ENCODE results near the gene CAND2. TPM values are rescaled to one million over a fixed set of nuclear protein-coding genes. Genes with fewer than 3 reads are reported as not detected.
"Not testable (repeated sequence)": the region's sequence is repeated elsewhere in the genome, so short reads cannot be mapped to it uniquely, and the experiment has no call there.

The CAND2 gene
- total RNA-seq, 1 experiment from 2014 or later, result not detected

DNA sequence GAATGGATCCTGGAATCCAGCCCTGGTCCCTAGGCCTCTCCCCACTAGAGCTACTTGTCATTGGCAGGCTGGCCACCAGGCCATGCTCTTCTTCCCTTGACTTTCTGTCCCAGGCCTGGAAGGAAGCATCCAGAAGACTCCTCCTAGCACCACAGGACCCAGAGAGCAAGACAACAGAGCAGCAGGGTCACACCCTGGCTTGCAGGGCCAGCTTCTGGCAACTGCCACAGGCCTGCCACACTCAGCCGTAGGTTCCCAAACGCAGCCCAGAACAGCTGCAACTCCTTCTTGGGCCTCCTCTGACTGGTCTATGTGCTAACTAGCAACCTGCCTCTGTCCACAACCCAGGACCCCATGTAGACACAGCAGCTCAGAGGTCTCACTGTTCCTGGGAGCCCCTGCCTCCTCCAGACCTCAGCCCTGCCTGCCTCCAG lies 81.7 kb downstream of the CAND2 start:
- Mint-ChIP-seq H3K36me3 (ENCODE audit: insufficient read depth, unreplicated experiment) (no peaks in the 10 kb centered on the region), H3K27ac (ENCODE audit: unreplicated experiment) (no peak overlapping the region), H3K4me1 (ENCODE audit: low read depth, unreplicated experiment) (peaks cover 9% of the 10 kb centered on the region), H3K4me3 (ENCODE audit: low read depth, unreplicated experiment) (no peak overlapping the region), H3K9me3 (ENCODE audit: low read depth, unreplicated experiment) (no peaks in the 10 kb centered on the region), H3K27me3 (ENCODE audit: unreplicated experiment) (peaks cover 47% of the 10 kb centered on the region)
- intact Hi-C loops (cut with micrococcal nuclease; ENCODE audit: unreplicated experiment), result no loop called here
- CTCF ChIA-PET, result interaction anchor here (1.9 kb wide), 1 partner anchor 13 kb away, joined by 4 read pairs; no protein-coding TSS in a partner anchor
- no TSS peak for BruUV-seq (replicated peaks)
- no peak for DNase-seq
- TF ChIP-seq, protein P1, sequence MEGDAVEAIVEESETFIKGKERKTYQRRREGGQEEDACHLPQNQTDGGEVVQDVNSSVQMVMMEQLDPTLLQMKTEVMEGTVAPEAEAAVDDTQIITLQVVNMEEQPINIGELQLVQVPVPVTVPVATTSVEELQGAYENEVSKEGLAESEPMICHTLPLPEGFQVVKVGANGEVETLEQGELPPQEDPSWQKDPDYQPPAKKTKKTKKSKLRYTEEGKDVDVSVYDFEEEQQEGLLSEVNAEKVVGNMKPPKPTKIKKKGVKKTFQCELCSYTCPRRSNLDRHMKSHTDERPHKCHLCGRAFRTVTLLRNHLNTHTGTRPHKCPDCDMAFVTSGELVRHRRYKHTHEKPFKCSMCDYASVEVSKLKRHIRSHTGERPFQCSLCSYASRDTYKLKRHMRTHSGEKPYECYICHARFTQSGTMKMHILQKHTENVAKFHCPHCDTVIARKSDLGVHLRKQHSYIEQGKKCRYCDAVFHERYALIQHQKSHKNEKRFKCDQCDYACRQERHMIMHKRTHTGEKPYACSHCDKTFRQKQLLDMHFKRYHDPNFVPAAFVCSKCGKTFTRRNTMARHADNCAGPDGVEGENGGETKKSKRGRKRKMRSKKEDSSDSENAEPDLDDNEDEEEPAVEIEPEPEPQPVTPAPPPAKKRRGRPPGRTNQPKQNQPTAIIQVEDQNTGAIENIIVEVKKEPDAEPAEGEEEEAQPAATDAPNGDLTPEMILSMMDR (IDR thresholded peaks at IDR 0.05; ENCODE audit: unreplicated experiment), result no peak

DNA sequence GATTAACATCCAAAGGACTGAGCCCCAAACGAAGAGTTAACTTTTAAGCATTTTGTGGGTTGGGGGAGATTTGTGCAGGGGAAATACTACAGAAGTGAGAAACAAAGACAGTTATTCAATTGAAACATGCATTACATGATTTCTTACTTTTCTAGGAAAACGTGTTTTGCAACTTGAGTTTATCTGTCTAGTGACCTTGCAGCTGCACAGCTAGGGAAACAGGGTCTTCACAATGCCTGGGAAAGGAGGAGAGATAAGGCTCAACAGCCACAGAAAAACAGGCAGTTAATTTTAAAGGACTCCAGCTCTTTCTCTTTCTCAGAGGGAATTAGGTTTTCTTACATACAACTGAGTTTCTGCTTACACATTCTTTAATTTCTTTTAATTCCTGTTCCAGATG lies 82.3 kb downstream of the CAND2 start:
- BruUV-seq (replicated peaks); H3K36me3 Mint-ChIP-seq (ENCODE audit: insufficient read depth, unreplicated experiment); H3K9me3 Mint-ChIP-seq (ENCODE audit: low read depth, unreplicated experiment); intact Hi-C loops (cut with micrococcal nuclease; ENCODE audit: unreplicated experiment); H3K4me3 Mint-ChIP-seq (ENCODE audit: low read depth, unreplicated experiment); H3K27ac Mint-ChIP-seq (ENCODE audit: unreplicated experiment); H3K4me1 Mint-ChIP-seq (ENCODE audit: low read depth, unreplicated experiment); DNase-seq: not testable (repeated sequence)
- H3K27me3 Mint-ChIP-seq (ENCODE audit: unreplicated experiment), result peaks cover 41% of the 10 kb centered on the region
- CTCF ChIA-PET, result interaction anchor here (1.9 kb wide), 1 partner anchor 12 kb away, joined by 4 read pairs; no protein-coding TSS in a partner anchor

DNA sequence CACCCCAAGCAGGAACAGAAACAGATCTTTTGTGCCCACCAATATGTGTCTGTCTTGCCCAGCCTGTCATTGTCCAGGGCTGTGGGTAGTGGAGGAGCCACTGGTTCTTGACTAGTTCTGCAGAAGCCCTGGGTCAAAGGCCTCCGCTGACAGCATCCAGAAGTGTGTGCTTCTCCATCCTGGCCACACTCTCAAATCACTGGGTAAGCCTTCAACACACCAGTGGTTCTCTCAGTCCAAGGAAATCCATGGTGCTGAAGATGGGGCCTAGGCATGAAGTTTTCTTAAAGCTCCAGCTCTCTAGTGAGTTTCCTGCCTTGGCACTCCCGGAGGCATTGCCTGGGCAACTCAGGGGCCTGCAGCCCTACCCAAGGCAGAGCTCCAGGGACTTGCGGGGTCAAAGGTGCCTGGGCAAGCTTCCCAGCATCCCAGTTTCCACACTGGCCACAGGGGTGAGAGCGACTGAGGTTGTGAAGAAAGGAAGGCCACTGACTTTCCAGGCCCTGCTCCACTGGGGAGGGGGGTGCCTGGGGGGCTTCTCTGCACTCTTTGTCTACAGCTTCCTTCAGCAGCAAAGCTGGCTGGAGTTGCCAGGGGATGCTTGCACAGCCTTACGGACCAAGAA lies 82.8 kb downstream of the CAND2 start:
- TF ChIP-seq, protein P1 (IDR thresholded peaks at IDR 0.05; ENCODE audit: unreplicated experiment), result no peak
- CTCF ChIA-PET, result interaction anchor here (1.9 kb wide), 1 partner anchor 12 kb away, joined by 4 read pairs; no protein-coding TSS in a partner anchor
- H3K27me3 Mint-ChIP-seq (ENCODE audit: unreplicated experiment), result peaks cover 41% of the 10 kb centered on the region

GRCh38 chr3:12881858-12882257 lies 85.4 kb downstream of the CAND2 start:
- H3K27ac Mint-ChIP-seq (ENCODE audit: unreplicated experiment); H3K4me3 Mint-ChIP-seq (ENCODE audit: low read depth, unreplicated experiment); DNase-seq; H3K9me3 Mint-ChIP-seq (ENCODE audit: low read depth, unreplicated experiment); H3K36me3 Mint-ChIP-seq (ENCODE audit: insufficient read depth, unreplicated experiment); intact Hi-C loops (cut with micrococcal nuclease; ENCODE audit: unreplicated experiment); CTCF ChIA-PET; H3K4me1 Mint-ChIP-seq (ENCODE audit: low read depth, unreplicated experiment); BruUV-seq (replicated peaks): not testable (repeated sequence)
- peaks cover 45% of the 10 kb centered on the region for H3K27me3 Mint-ChIP-seq (ENCODE audit: unreplicated experiment)

More for the DNA sequence above, 82.8 kb downstream of the CAND2 start:
- no peak for DNase-seq
- H3K27ac Mint-ChIP-seq (ENCODE audit: unreplicated experiment), result no peak overlapping the region
- H3K36me3 Mint-ChIP-seq (ENCODE audit: insufficient read depth, unreplicated experiment), result no peaks in the 10 kb centered on the region
- no peaks in the 10 kb centered on the region for H3K9me3 Mint-ChIP-seq (ENCODE audit: low read depth, unreplicated experiment)
- BruUV-seq (replicated peaks), result no TSS peak
- intact Hi-C loops (cut with micrococcal nuclease; ENCODE audit: unreplicated experiment), result no loop called here
- peaks cover 9% of the 10 kb centered on the region for H3K4me1 Mint-ChIP-seq (ENCODE audit: low read depth, unreplicated experiment)
- H3K4me3 Mint-ChIP-seq (ENCODE audit: low read depth, unreplicated experiment), result no peak overlapping the region

GRCh38 chr3:12882336-12883310 lies 86.1 kb downstream of the CAND2 start:
- Mint-ChIP-seq H3K9me3 (ENCODE audit: low read depth, unreplicated experiment) (no peaks in the 10 kb centered on the region), H3K36me3 (ENCODE audit: insufficient read depth, unreplicated experiment) (no peaks in the 10 kb centered on the region), H3K27ac (ENCODE audit: unreplicated experiment) (no peak overlapping the region), H3K27me3 (ENCODE audit: unreplicated experiment) (peaks cover 53% of the 10 kb centered on the region), H3K4me3 (ENCODE audit: low read depth, unreplicated experiment) (no peak overlapping the region), H3K4me1 (ENCODE audit: low read depth, unreplicated experiment) (peaks cover 9% of the 10 kb centered on the region)
- no peak for DNase-seq
- BruUV-seq (replicated peaks), result no TSS peak
- intact Hi-C loops (cut with micrococcal nuclease; ENCODE audit: unreplicated experiment), result no loop called here
- CTCF ChIA-PET, result no interaction called here
- TF ChIP-seq, protein P1 (IDR thresholded peaks at IDR 0.05; ENCODE audit: unreplicated experiment), result no peak
